GM18507 (cell line): ENCODE results near the gene IFT43.
A peak's percentile ranks its signal among the peaks of the same experiment; 100 is the strongest.

ENCODE experiments used
- DNase-seq: peaks from one replicate; pipeline ENCODE4 v3.0.0; 2011; ENCODE audit warnings: low read depth; ENCODE audit not compliant: insufficient read length; ENCODE audit errors: extremely low spot score
- FAIRE-seq: peaks from 2 replicates; lab custom pipeline; 2011; peaks lifted over from hg19 to GRCh38; lab: Jason Lieb, UNC

The IFT43 gene

GRCh38 chr14:76063327-76063726, 77.8 kb downstream of the IFT43 start:
- DNase-seq (no peak), FAIRE-seq (no peak)

DNA sequence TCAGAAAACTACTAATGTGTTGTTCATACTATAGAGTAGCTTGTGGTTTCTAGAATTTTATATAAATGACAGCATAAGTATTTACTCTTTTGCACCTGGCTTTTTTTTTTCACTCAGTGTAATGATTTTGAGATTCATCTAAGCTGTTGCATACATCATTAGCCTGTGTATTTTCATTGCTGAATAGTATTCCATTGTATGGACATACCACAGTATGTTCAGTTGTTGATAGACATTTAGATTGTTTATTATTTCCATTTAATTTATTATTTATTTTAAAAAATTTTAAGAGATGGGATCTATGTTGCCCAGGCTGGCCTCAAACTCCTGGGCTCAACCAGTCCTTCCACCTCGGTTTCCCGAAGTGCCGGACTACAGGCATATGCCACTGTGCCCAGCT, 80.0 kb downstream of the IFT43 start:
- no peak for DNase-seq

GRCh38 chr14:76067536-76067935, 82.0 kb downstream of the IFT43 start:
- FAIRE-seq (no peak), DNase-seq (no peak)

More for the DNA sequence above, 80.0 kb downstream of the IFT43 start:
- no peak for FAIRE-seq

GRCh38 chr14:76073717-76074116, 88.2 kb downstream of the IFT43 start:
- DNase-seq (no peak), FAIRE-seq (no peak)

DNA sequence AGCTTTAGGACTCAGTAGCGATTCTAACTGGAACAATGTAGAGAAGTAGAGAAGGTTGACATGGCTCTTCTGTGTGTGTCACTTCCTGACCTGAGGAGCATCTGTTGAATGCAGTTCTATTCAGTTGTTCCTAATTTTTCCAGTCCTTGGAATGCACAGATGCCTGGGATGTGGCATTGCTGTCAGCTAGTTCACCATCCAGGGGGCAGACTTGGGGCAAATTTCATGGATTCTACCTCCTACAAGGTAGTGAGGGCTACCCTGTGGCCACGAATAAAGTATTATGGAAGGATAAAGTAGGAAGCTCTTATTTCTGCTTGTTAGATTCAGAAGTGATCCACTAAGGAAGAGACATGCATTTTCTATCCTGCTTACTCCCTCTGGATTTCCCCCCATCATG, 91.8 kb downstream of the IFT43 start:
- FAIRE-seq (no peak), DNase-seq (no peak)

GRCh38 chr14:76078501-76078900, 92.9 kb downstream of the IFT43 start:
- no peak for FAIRE-seq
- DNase-seq, result no peak

- no peak for DNase-seq
- FAIRE-seq, result no peak
Observed at GRCh38 chr14:76080025-76080424, 94.5 kb downstream of the IFT43 start.

GRCh38 chr14:76080471-76080870, 94.9 kb downstream of the IFT43 start:
- DNase-seq (no peak), FAIRE-seq (no peak)

DNA sequence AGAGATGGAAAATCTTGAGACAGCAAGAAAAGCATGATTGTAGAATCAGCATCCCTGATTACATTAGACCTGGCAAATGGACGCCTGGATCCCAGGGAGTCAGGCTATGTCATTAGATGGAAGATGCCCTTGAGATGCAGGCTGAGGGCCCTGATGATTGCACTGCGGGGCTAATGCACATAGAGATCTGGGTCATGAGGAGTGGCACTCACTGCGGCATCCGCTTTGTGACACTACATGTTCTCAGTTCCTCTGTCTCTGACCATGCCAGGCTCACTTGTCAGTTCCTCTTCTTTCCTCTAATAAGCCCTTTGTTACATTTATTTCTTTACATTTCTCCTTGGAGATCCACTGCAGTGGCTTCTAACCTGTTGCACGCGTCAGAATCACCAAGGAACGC, 96.1 kb downstream of the IFT43 start:
- FAIRE-seq (peak; percentile 31), DNase-seq (no peak)

DNA sequence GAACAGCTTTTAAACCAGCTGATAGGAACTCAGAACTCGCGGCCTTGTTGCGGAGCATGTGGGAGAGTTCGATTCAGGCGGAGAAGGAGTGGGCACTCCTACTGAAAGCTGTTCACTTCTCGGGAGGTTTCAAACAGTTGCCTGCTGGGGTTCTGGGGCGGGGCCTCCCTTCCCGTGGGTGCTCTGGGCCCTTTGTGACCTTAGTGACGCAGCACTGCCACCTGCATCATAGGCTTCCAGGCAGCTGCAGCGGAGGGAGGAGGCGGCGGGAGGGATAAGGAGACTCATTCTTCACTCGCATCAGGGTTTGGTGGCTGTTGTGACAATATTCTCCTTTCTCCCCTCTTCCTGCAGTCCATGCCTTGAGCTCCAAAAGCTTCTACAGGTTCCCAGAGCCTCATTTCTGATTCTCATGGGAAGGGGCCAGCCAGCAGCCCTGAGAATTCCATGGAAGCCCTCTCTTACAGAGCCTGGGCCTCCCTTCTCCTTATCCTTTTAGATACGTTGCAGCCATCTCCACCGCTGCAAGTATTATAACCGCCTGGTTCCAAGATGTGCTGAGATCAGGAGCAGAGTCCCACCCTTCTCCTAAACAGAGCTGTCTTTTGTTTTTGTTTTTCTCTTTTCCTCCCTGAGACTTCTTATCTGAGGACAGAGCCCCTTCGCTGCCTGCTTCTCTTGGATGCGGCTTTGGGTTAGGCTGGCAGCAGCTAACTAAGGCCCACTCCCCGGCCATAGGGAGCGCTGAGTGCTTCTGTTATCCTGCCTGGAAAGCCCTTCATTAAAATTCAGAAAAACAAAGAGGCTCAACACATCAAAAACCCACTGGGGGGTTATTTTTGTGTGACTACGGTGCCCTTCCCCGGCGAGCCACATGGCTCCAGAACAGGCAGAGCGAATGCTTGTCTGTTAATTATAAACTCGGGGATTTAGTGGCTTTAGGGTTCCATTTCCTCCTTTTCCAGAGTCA, 98.5 kb downstream of the IFT43 start:
- DNase-seq, result no peak
- no peak for FAIRE-seq

- no peak for DNase-seq
Observed at GRCh38 chr14:76085358-76085757, 99.8 kb downstream of the IFT43 start.

GRCh38 chr14:76086636-76087035, 101.1 kb downstream of the IFT43 start:
- DNase-seq, result no peak
- FAIRE-seq, result no peak

More at GRCh38 chr14:76085358-76085757, 99.8 kb downstream of the IFT43 start:
- FAIRE-seq, result no peak

DNA sequence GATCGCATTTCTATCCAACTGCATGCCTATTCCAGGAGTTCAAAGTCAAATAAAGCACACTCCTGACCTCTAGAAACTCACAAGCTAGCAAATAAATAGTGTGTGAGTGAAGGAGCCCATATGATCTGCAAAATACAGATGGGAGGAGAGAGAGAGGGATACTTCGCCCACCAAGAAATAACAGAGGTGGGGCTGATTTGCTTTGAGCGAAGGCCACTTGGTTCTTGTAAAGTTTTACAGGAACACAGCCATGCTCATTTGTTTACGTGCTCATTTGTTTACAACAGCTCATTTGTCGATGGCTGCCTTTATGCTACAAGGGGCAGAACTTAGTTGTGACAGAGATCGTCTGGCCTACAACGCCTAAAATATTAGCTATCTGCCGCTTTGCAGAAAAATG, 102.8 kb downstream of the IFT43 start:
- DNase-seq (no peak), FAIRE-seq (no peak)

DNA sequence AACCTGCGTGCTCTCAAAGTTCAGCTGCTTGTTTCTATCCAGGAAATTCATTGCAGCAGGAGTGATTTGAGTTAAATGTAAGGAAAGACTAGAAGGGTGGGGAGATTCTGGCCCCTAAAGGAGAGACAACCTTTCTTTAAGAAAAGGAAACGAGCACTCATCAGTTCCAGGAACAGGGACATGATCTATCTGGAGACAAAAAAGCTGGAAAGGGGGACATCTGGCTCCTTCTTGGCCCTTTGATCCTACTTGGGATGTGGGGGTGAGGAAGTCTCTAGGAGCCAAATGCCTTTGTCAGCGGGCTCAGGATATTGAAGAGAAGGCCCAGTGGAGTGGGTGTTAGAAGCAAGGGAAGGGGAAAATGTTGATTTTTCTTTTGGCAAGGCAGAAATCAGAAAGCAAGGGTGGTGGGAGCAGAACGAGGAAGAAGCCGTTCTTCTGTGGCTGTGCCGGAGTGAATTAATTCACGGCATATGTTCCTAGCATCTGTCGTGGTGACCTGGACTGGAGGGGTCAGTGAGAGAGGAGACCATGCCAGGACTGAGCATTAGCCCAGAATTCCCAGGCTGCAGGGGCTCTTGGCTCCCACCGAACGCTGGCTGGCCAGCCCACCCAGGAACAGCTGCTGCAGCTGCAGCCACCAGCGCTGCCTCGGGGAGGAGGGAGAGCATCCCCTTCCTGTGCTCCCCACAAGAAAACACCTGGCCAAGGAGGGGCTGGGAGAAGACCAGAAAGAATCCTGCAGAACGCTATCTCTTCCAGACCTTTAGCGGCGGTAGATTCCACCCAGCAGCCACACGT, 103.4 kb downstream of the IFT43 start:
- no peak for DNase-seq
- FAIRE-seq, result no peak

- no peak for FAIRE-seq
Observed at GRCh38 chr14:76089575-76089974, 104.0 kb downstream of the IFT43 start.

DNA sequence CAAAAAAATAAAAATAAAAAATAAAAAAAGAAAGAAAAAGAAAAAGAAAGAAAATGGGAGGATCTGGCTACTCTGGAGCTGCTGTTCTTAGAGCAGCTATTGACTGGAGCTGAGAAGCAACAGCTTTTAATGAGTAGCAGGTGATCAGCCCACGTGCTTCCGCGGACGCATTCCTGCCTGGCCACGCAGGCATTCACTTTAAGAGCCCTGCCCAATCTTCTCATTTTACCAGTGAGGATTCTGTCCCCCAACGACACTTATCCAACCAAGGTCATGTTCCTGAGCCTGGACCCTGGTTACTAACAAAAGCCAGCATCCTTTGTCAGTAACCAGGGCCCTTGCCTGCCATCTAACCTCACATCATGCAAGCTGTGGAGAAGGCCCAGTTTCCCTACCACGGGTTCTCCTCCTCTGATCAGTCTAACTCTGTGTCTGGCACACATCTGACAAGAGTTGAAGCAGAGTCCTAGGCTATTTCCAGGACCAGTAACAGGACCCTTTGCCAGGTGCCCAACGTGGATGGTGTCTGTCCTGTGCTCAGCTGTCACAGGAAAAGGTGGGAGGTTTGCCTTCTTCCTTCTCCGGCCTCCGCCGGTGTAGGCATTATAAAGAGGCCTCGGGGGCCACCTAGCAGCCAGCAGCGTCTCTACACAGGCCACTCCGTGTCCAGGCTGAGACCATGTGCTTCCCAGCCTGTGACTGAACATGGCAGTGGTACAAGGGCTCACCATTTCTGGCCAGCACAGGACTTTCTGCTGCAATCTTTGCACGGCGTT, 105.2 kb downstream of the IFT43 start:
- DNase-seq (no peak), FAIRE-seq (no peak)

More at GRCh38 chr14:76089575-76089974, 104.0 kb downstream of the IFT43 start:
- no peak for DNase-seq

- DNase-seq (no peak), FAIRE-seq (no peak)
Observed at GRCh38 chr14:76093077-76093476, 107.5 kb downstream of the IFT43 start.

DNA sequence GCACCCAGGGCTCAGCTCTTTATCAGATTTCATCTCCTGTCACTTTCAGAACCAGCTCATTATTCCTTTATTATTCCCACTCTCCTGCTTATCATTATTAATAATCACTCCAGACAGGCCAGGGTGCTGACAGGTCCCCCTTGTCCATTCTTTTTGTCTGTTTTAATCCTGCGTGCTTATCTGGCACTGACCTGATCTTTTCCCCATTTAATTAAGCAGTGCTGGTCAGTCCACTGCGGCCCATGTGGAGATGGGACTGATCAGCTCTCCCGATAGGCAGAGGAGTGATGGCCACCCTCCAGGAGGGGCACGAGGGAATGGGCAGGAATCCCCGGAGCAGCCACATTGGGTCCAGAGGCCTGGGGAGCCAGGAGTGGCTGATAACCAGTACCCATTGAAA, 110.7 kb downstream of the IFT43 start:
- FAIRE-seq, result no peak
- no peak for DNase-seq

- FAIRE-seq, result no peak
- no peak for DNase-seq
Observed at GRCh38 chr14:76097547-76097946, 112.0 kb downstream of the IFT43 start.

DNA sequence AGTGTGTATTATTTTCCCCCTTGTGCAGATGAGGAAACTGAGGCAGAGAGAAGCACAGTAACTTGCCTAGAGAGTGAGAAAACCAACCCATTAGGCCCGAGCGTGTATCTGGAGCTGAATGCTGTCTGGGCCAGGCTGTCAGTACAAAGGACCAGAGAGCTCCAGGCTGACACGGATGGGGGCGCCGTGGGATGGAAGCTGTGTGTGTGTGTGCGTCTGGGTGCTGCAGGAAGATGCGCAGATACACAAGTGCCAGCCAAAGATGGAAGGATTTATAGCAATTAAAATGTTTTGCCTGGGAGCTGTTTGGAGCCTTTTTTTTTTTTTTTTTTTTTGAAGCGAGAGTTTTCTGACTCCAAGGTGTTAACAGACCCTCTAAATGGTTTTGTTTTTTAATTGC, 112.5 kb downstream of the IFT43 start:
- no peak for FAIRE-seq
- no peak for DNase-seq
